Ramos (cell line): ENCODE results near the gene SACS.
"Not testable (repeated sequence)": the region's sequence is repeated elsewhere in the genome, so short reads cannot be mapped to it uniquely, and the experiment has no call there.

Experiments
- in situ Hi-C: fragments of 300-500 bp; cut with MboI; formaldehyde crosslinking; loops from one replicate; pipeline ENCODE4 v1.14.3; 2022; ENCODE audit warnings: low sequenced_read_pairs; ENCODE audit not compliant: unreplicated experiment

The SACS gene

DNA sequence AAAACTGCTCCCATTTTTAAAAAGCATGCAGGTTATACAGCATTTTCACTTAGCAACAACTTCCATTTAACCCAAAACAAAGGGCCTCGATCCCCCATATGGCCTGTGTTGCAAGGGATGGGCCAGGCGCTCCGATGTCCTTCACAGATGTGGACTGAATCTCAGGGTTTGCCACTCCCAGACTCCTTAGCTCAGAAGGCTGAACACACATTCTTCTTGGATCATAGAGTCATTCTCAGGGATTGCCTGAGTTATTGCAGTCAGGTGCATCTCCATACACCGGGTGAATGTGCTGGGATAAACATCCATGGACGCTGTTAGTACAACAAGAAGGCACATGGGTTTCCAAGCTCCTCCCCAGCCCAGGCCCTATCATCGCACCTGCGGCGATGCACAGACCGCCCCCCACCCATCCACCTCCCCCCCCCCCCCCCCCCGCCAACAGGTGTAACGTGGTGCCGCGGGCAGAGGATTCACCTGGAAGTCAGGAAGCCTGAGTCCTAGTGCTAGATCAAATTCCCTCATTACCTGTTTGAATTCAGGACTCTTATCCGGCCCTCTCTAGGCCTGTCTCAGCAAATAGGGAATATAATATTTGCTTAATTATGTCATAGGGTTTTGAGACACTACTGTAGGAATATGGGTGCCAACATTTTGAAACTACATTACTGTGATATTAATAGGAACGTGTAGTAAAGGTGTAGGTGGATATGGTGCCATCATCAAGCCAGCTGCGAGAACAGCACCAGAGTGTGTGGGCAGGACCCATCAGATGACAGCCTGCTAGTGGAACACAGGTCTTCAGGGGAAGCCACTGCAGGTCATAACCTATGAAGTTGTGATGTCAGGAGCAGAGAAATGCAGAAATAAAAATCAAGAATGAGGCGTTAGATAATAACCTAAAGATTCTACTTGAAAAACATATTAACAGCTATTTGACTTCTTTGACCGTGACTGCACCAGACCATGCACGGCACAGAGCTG, 110.9 kb downstream of the SACS start:
- in situ Hi-C loops: no loop called here

DNA sequence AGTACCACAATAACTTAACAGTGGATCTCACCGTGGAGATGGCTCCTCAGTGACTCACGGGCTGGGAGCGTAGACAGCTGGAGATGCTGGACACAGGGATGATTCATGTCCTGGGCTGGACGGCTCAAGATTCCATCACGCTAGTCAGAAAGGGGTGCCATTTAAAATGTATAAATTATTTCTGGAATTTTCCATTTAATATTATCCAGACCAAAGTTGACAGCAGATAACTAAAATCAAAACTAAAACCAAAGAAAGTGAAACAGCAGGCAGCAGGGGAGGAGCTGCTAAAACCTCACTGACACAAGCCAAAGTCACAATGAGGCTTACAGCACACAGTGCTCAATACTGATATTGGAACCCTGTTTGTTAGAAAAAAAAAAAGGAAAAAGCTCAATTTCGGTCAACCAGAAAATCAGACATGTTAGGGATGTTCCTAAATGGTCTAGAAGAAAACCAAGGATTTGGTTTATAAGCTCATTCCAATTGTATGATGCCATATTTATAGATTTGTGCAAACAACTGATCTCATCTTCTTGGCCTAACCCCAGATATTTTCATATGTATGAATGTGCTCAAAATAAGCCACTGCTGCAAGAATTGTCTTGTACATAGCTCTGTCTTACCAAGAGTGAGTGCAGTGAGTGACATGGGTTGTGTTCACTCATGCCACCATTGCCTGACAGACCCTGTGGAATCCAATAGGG, 111.8 kb downstream of the SACS start:
- in situ Hi-C loops: no loop called here

DNA sequence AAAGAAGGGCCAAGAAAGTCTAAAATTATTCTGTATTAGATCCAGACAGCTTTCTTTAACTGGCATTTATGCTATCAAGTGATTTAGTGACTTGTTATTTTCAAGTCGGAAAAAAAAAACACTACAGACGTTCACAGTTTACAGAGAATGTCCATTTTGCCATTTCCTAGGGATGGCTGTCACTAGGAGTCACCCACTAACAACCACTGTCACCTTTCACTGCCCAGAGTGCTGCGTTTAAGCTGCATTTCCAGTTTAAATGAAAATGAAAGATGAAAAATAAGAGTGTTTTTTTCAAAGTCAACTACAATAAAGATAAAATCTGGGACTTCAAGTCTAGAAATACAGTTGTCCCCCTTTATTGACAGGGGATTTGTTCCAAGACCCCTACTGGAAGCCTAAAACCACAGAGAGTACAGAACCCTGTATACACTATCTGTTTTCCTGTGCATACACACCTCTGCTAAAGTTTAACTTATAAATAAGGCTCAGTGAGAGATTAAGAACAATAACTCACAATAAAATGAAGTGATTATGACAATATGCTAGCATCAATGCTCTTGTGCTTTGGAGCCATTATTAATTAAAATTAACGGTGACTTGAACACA, 112.5 kb downstream of the SACS start:
- in situ Hi-C loops: no loop called here

DNA sequence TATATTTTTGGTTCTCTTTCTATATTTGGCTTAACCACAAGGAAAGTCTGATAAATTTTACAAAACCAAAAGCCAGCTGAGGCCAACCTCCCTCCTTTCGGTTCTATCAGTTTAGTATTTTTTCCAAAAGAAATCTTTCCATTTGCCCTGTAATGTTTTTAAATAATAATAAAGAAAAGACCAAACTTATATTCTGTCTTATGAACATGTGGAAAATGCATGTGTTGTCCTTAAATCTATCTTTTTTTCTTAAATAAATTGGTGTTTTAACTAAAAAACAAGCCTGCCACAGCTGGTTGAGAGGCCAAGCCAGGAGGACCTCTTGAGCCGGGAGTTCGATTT, 113.6 kb downstream of the SACS start:
- in situ Hi-C loops: no loop called here

DNA sequence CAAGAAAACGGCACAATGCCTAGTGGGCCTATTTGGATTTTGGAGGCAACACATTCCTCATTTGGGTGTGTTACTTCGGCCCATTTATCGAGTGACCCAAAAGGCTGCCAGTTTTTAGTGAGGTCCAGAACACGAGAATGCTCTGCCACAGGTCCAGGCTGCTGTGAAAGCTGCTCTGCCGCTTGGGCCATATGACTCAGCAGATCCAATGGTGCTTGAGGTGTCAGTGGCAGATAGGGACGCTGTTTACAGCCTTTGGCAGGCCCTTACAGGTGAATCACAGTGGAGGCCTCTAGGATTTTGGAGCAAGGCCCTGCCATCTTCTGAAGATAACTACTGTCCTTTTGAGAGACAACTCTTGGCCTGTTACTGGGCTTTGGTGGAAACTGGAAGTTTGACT, 118.7 kb downstream of the SACS start:
- in situ Hi-C loops: not testable (repeated sequence)

DNA sequence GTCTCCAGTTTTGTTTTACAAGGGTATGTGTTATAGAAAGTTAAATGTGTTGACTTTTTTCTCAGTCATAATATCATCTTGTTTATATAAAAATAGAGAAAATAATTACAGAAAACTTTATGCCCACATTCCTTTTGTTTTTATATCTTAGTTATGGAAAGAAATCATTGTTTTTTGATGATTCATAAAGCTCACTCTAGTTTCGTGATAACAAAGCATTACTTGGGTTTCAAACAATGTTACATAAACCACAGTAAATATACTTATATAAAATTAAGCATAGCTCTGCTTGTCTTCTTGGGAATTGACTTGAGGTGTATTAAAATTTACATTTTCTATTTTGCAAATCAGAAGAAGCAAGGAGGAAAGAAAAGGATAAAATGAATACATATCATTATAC, 140.9 kb downstream of the SACS start:
- in situ Hi-C loops: no loop called here

DNA sequence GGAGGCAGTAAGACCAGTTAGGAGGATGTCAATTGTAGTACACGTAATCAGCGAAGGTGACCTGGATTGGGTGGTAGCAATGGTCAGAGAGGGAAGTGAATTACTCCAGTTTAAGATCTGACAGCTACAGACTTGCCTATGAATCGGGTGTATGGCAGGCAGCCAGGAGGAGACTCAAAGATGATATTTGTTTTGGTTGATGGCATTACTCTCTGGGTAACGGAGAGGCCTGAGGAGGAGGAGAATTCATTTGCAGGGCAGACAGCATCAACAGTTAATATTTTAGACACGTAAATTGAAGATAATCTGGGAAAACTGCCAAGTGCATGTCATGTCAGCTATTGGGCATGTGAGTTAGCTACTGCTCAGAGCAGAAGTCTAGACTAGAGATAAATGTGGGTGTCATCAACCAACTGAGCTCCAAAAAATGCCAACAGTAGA, 143.6 kb downstream of the SACS start:
- in situ Hi-C loops: no loop called here

DNA sequence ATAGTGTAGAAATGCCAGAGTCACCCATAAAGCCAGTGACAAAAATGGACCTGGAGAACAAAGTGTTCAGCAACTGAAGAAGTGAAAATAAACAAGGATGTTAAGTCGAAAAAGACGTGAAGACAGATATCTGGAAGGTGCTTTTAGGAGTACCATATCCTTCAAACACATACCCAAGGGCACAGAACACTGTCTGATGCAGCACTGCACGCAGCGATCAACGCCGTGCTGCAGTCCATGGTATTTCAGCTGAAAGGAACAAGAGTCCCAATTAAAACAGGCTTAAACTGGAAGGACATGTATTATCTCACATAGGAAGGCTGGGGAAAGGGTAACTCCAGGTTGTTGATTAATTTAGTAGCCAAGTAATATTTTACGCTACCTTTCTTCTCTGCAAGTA, 144.5 kb downstream of the SACS start:
- in situ Hi-C loops: no loop called here

DNA sequence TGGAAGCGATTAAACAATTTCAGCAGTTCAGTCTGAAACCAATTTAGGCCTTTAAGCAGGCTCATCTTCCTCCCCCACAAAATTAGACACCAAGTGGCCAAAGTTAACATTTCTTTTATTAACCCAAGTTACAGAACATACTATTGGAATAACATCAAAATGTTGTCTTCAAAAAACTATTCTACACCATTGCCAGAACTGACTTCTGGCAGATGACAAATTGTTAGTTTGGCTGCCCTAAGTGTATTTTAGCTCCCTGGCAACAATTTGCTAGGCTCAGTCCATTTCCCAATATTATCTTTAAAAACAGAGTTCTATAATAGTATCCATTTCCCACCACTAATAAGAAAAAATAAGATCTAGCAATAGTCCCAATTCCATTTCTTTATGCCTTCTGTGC, 144.9 kb downstream of the SACS start:
- in situ Hi-C loops: no loop called here

DNA sequence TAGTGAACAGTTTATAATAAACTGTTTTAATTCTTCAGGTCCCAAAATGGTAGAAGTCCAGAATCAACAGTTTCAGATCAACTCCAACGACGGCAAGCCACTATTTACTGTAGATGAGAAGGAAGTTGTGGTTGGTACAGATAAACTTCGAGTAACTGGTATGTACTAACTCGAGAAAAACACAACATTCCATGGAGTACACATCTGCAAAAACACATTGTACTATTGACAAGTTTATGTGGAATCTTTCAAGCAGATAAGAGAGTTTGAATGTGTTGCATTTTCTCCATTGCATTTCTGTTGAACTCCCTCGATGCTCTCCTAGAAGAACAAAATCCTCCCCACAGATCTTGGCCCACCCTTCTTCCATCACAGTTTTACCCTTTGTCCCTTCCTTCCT, 154.2 kb downstream of the SACS start:
- in situ Hi-C loops: no loop called here
